ENCODE results near the gene AFF2.

AFF2 gene

GRCh38 chrX:148474030-148474429 is 26.4 kb upstream of the AFF2 start:
- Histone ChIP-seq H3K27me3 (no peaks in the 10 kb centered on the region), H3K4me1 (no peaks in the 10 kb centered on the region), H3K36me3 (no peaks in the 10 kb centered on the region), H3K27ac (no peak overlapping the region), H3K4me3 (no peak overlapping the region), H3K9me3 (no peaks in the 10 kb centered on the region)
- intact Hi-C loops (cut with DNase I; ENCODE audit: low total_unique reads): no loop called here
- TF ChIP-seq, protein P1, sequence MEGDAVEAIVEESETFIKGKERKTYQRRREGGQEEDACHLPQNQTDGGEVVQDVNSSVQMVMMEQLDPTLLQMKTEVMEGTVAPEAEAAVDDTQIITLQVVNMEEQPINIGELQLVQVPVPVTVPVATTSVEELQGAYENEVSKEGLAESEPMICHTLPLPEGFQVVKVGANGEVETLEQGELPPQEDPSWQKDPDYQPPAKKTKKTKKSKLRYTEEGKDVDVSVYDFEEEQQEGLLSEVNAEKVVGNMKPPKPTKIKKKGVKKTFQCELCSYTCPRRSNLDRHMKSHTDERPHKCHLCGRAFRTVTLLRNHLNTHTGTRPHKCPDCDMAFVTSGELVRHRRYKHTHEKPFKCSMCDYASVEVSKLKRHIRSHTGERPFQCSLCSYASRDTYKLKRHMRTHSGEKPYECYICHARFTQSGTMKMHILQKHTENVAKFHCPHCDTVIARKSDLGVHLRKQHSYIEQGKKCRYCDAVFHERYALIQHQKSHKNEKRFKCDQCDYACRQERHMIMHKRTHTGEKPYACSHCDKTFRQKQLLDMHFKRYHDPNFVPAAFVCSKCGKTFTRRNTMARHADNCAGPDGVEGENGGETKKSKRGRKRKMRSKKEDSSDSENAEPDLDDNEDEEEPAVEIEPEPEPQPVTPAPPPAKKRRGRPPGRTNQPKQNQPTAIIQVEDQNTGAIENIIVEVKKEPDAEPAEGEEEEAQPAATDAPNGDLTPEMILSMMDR (IDR thresholded peaks at IDR 0.05): no peak
- DNase-seq: no peak

DNA sequence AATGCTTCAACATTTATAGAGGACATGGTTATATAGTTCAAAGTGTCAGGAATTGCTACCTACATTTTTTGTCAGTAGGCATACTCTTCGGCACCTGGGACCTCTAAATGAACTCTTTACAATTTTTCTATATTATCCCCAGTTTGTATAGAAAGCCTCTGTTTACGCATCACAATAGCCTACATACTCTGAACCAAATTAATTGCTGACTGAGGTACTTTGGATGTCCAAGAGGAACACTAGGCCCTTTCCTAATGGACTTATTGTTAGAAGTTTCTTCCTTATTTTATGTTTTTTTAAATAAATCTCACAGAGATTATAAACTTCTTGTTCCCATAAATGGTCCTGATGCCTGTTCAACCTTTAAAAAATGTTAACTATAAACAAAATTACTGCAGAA is 8.4 kb upstream of the AFF2 start:
- Histone ChIP-seq H3K9me3 (no peaks in the 10 kb centered on the region), H3K4me3 (no peak overlapping the region), H3K27me3 (no peaks in the 10 kb centered on the region), H3K36me3 (no peaks in the 10 kb centered on the region), H3K4me1 (no peaks in the 10 kb centered on the region), H3K27ac (no peak overlapping the region)
- intact Hi-C loops (cut with DNase I; ENCODE audit: low total_unique reads): no loop called here
- DNase-seq: no peak
- TF ChIP-seq, protein P1 (IDR thresholded peaks at IDR 0.05): no peak

GRCh38 chrX:148495176-148495575 is 5.2 kb upstream of the AFF2 start:
- Histone ChIP-seq H3K4me1 (peaks cover 0 to 3% (median 1%) of the 10 kb centered on the region in 4 donors), H3K9me3 (no peaks in the 10 kb centered on the region), H3K27me3 (no peaks in the 10 kb centered on the region), H3K4me3 (no peak overlapping the region), H3K36me3 (no peaks in the 10 kb centered on the region), H3K27ac (no peak overlapping the region)
- DNase-seq: no peak
- TF ChIP-seq, protein P1 (IDR thresholded peaks at IDR 0.05): no peak
- intact Hi-C loops (cut with DNase I; ENCODE audit: low total_unique reads): no loop called here

- TF ChIP-seq, protein P1 (IDR thresholded peaks at IDR 0.05): no peak
- Histone ChIP-seq H3K4me3 (no peak overlapping the region), H3K27me3 (peaks cover 0 to 3% of the 10 kb centered on the region in 2 donors), H3K36me3 (no peaks in the 10 kb centered on the region), H3K9me3 (no peaks in the 10 kb centered on the region), H3K4me1 (peaks cover 0 to 15% (median 7%) of the 10 kb centered on the region in 4 donors), H3K27ac (no peak overlapping the region)
- DNase-seq: no peak
- intact Hi-C loops (cut with DNase I; ENCODE audit: low total_unique reads): no loop called here
Measured at GRCh38 chrX:148498067-148498466, 2.4 kb upstream of the AFF2 start.

DNA sequence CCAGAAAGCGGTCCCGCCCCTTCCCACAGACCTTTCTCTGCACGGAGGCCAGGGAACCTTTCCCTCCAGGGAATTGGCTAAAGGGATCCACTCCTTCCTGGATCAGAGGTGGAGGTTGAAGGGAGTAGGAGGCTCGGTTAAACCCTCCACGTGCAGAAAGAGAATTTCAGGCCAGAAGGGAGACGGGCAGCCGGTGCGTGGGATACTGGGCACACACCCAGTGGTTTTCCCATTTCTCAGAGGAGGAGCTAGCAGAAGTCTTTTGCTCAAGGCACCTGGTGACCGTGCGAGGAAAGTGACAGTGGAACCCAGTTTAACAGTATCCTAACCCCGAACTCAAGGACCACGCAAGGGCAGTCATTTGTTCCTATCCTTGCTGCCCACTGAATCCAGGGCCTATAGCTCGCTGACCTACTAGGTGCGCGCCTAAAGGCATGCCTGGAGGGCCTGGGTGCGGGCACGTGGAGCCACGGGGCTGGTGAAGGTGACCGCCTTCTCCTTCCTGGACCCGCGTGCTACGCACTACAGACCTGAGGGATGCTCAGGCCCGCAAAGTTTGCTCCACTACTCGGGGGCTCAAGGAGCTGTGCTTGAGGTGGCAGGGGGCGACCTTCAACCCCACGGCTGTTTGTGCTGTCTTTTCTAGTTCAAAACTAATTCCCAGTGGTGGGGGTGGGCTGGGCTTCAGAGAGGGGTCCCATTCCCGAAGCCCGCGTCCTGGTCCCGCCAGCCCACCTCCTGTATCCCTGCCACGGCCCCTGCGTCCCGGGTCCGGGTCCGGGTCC is 587 bp upstream of the AFF2 start:
- H3K9me3 ChIP-seq: no peaks in the 10 kb centered on the region
- no peaks in the 10 kb centered on the region for H3K36me3 ChIP-seq
- H3K4me3 ChIP-seq: peak overlapping the region; percentile 53 to 59
- TF ChIP-seq, protein P1 (IDR thresholded peaks at IDR 0.05): no peak
- no peak overlapping the region for H3K27ac ChIP-seq
- H3K27me3 ChIP-seq: peaks cover 0 to 16% of the 10 kb centered on the region in 2 donors
- intact Hi-C loops (cut with DNase I; ENCODE audit: low total_unique reads): no loop called here
- no peak for DNase-seq
- peaks cover 0 to 15% (median 7%) of the 10 kb centered on the region in 4 donors for H3K4me1 ChIP-seq
